Panc1 (cell line): ENCODE data around the gene CHTF8.

Experiments
- CTCF ChIP-seq: fragments of 450-650 bp; IDR thresholded peaks from 2 replicates; pipeline ENCODE4 v1.5.1; 2017; ENCODE audit warnings: mild to moderate bottlenecking
- POLR2AphosphoS5 ChIP-seq: IDR thresholded peaks from 2 replicates; pipeline ENCODE4 v1.6.1; 2012; ENCODE audit warnings: mild to moderate bottlenecking, low read depth, low read length, moderate library complexity

GRCh38 chr16:69084289-69084688 lies 48.1 kb downstream of the CHTF8 start:
- no peak for TF ChIP-seq CTCF
- TF ChIP-seq POLR2AphosphoS5, result no peak
